GM21360 (cell line): ENCODE measurements around the gene SKP1.
A peak's percentile ranks its signal among the peaks of the same experiment; 100 is the strongest.
"Not testable (repeated sequence)": the region's sequence is repeated elsewhere in the genome, so short reads cannot be mapped to it uniquely, and the experiment has no call there.

Source experiments
- ATAC-seq: cut with Tn5 transposase; IDR thresholded peaks from one replicate; pipeline ENCODE4 v1.9.1; 2021; ENCODE audit warnings: mild to moderate bottlenecking, moderate library complexity; ENCODE audit not compliant: unreplicated experiment

Gene SKP1

GRCh38 chr5:134176511-134177368 lies at the start of gene SKP1:
TSS of gene SKP1 (minus strand) at chr5:134176950. CDS start at chr5:134174022, 2,928 bp downstream.
- peak; percentile 76 for ATAC-seq

GRCh38 chr5:134225780-134226440 lies 49.2 kb upstream of the SKP1 start, which contains the start of gene PPP2CA:
TSS of gene PPP2CA (minus strand) at chr5:134226073. CDS start at chr5:134225861, 212 bp downstream.
- peak; percentile 79 for ATAC-seq

GRCh38 chr5:134224888-134225779 lies 48.4 kb upstream of the SKP1 start:
- ATAC-seq = peak; percentile 31

GRCh38 chr5:134223406-134224248 lies 46.9 kb upstream of the SKP1 start:
- no peak for ATAC-seq

- not testable (repeated sequence) for ATAC-seq
Observed at GRCh38 chr5:134221690-134222089, 44.9 kb upstream of the SKP1 start.

GRCh38 chr5:134215757-134216156 lies 39.0 kb upstream of the SKP1 start:
- no peak for ATAC-seq

GRCh38 chr5:134211263-134212031 lies 34.7 kb upstream of the SKP1 start:
- ATAC-seq = not testable (repeated sequence)

- ATAC-seq = no peak
Observed at GRCh38 chr5:134209477-134210245, 32.9 kb upstream of the SKP1 start.

GRCh38 chr5:134207696-134208095 lies 30.9 kb upstream of the SKP1 start:
- ATAC-seq = no peak

- no peak for ATAC-seq
Observed at GRCh38 chr5:134206627-134207160, 29.9 kb upstream of the SKP1 start.

GRCh38 chr5:134204575-134204974 lies 27.8 kb upstream of the SKP1 start:
- no peak for ATAC-seq

GRCh38 chr5:134203630-134204029 lies 26.9 kb upstream of the SKP1 start:
- no peak for ATAC-seq

- no peak for ATAC-seq
Observed at GRCh38 chr5:134195666-134196065, 18.9 kb upstream of the SKP1 start.

- no peak for ATAC-seq
Observed at GRCh38 chr5:134189031-134189430, 12.3 kb upstream of the SKP1 start.

- ATAC-seq = no peak
Observed at GRCh38 chr5:134188092-134188491, 11.3 kb upstream of the SKP1 start.

GRCh38 chr5:134184155-134185135 lies 7.7 kb upstream of the SKP1 start:
- peak; percentile 69 for ATAC-seq

GRCh38 chr5:134183481-134183880 lies 6.7 kb upstream of the SKP1 start:
- no peak for ATAC-seq
